ENCODE data around the gene PRLHR. TPM values are rescaled to one million over a fixed set of nuclear protein-coding genes. Genes with fewer than 3 reads are reported as not detected.

The PRLHR gene
- total and polyA plus RNA-seq, 10 of the 15 experiments (the other 5 are each of a cell fraction or from before 2014, with no cell fraction given), result not detected

GRCh38 chr10:118563373-118563890, 32.0 kb downstream of the PRLHR start (continued):
- TF ChIP-seq SPI1 (IDR thresholded peaks at IDR 0.05; ENCODE audit: borderline replicate concordance, insufficient read depth, low read depth, low read length), result no peak

GRCh38 chr10:118562851-118563250, 32.6 kb downstream of the PRLHR start:
- no peaks in the 10 kb centered on the region; a peak in 2 of 4 replicates for H3K27me3 ChIP-seq (replicated peaks in 1 of 2; ENCODE audit: control insufficient read depth in 2 of 2, insufficient read depth in 2 of 2, low read length in 1 of 2)
- ChIA-PET CTCF (no interaction called here), SMC1A (ENCODE audit: uncharacterized antibody, unreplicated experiment) (no interaction called here), POLR2A (interaction anchor here (0.5 kb wide), 1 partner anchor 196 kb away, joined by 3 read pairs; no protein-coding TSS in a partner anchor), RAD21 (ENCODE audit: unreplicated experiment) (no interaction called here)
- 5% methylated on average over 1 of the region's 1 CpG for WGBS (ENCODE audit: insufficient coverage, insufficient replicate concordance, low lambda C conversion rate, missing lambda C conversion rate)
- H4K20me1 ChIP-seq (ENCODE audit: control insufficient read depth, insufficient read depth), result no peaks in the 10 kb centered on the region
- DNase-seq (ENCODE audit: low read depth, low spot score), result no peak
- in situ Hi-C loops (cut with MboI), result loop anchor here (10.0 to 25.0 kb wide), 2 partner anchors 242 to 624 kb away; partner anchors contain the start of gene PRDX3
- intact Hi-C loops (cut with micrococcal nuclease; ENCODE audit: unreplicated experiment), result no loop called here
- ATAC-seq, result no peak
- no peak overlapping the region for H3K4me2 ChIP-seq (ENCODE audit: control insufficient read depth, insufficient read depth)
- H3K4me1 ChIP-seq (ENCODE audit: control insufficient read depth, insufficient read depth, low read length), result no peaks in the 10 kb centered on the region
- H3K36me3 ChIP-seq (ENCODE audit: control insufficient read depth in 2 of 2, insufficient read depth in 2 of 2, low read length in 1 of 2), result no peaks in the 10 kb centered on the region
- H3K9me3 ChIP-seq (replicated peaks; ENCODE audit: control insufficient read depth, insufficient read depth, low read length), result no peaks in the 10 kb centered on the region
- no peaks in the 10 kb centered on the region for H3K79me2 ChIP-seq (ENCODE audit: control insufficient read depth, insufficient read depth, low read length)
- no peak overlapping the region for H3K4me3 ChIP-seq
- H3K27ac ChIP-seq (ENCODE audit: control insufficient read depth, insufficient read depth), result no peak overlapping the region
- H3K9ac ChIP-seq (ENCODE audit: control insufficient read depth, insufficient read depth, low read length), result no peak overlapping the region
- FAIRE-seq, result no peak
- BruUV-seq (replicated peaks), result no TSS peak
- H2AFZ ChIP-seq (ENCODE audit: control insufficient read depth, low read depth, low read length), result no peak overlapping the region
- TF ChIP-seq MLLT1 (IDR thresholded peaks at IDR 0.05) (no peak), ZBED1 (IDR thresholded peaks at IDR 0.05; ENCODE audit: borderline replicate concordance) (no peak), ASH2L (IDR thresholded peaks at IDR 0.05; ENCODE audit: borderline replicate concordance, low read depth) (no peak), ATF3 (IDR thresholded peaks at IDR 0.05; ENCODE audit: borderline replicate concordance, extremely low read depth, low read depth, low read length) (no peak), NR2C2 (IDR thresholded peaks at IDR 0.05; ENCODE audit: borderline replicate concordance, control insufficient read depth, insufficient read length, low read depth) (no peak), CHD1 (IDR thresholded peaks at IDR 0.05; ENCODE audit: low read depth, low read length) (no peak), SIX5 (IDR thresholded peaks at IDR 0.05; ENCODE audit: low read depth, low read length, severe bottlenecking) (no peak), ATF7 (IDR thresholded peaks at IDR 0.05; ENCODE audit: low read depth) (no peak), HCFC1 (IDR thresholded peaks at IDR 0.05; ENCODE audit: low read length) (no peak), ZNF207 (IDR thresholded peaks at IDR 0.05; ENCODE audit: borderline replicate concordance) (no peak), HSF1 (IDR thresholded peaks at IDR 0.05; ENCODE audit: low read depth, low read length) (no peak), IRF5 (IDR thresholded peaks at IDR 0.05; ENCODE audit: borderline replicate concordance) (no peak), USF1 (IDR thresholded peaks at IDR 0.05; ENCODE audit: borderline replicate concordance, extremely low read length, insufficient read depth, low read depth, low read length) (no peak), KAT2A (conservative IDR thresholded peaks at IDR 0.05; ENCODE audit: control insufficient read depth, low read depth, low read length) (no peak), CREM (IDR thresholded peaks at IDR 0.05; ENCODE audit: low read depth) (no peak), TCF7 (IDR thresholded peaks at IDR 0.05; ENCODE audit: borderline replicate concordance) (no peak)
